Measurements from ENCODE around the gene TUBG2. TPM values are rescaled to one million over a fixed set of nuclear protein-coding genes. Genes with fewer than 3 reads are reported as not detected.

The TUBG2 gene
- total RNA-seq, 1 donor from 2014 or later = 16.8 TPM

DNA sequence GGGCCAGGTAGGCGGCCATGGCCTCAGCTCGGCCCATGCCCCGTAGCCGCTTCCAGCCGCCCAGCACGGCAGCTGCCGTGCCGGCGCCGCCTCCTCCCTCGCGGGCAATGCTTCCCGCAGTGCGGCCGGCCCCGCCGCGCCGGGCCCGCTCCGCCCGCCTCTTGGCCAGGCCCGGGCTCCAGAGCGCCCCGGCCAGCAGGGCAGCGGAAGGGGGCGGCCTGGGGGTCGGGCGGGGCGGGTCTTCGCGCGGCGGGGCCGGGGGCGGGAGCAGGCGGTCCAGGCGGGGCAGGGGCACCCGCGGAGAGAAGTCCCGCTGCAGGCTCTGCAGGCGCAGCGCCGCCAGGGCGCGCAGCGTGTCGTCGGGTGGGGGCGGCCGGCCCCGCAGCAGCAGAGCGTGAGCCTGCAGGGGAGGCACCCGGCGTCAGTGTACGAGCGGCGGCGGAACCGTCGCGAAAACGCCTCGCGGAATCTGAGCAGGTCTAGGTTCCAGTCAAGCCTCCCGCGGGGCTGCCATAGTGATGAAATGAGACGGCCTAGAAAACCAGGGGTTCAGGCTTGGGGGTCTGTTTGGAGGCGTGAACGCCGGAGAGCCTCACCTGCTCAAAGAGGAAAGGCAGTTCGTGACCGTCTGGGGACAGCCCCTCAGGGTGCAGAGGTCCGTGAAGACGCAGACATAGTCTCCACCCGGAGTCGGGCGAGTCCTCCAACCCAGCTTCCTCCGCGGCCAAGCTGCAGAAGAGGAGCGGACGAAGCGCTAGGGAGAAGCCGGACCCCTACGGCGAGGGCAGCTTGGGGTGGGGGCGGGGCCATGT is 11.1 kb downstream of the TUBG2 start:
- DNase-seq (no peak), ATAC-seq (no peak)
- H3K27me3 ChIP-seq (ENCODE audit: low read depth) = peaks cover under 1% of the 10 kb centered on the region
- TF ChIP-seq, protein P1, sequence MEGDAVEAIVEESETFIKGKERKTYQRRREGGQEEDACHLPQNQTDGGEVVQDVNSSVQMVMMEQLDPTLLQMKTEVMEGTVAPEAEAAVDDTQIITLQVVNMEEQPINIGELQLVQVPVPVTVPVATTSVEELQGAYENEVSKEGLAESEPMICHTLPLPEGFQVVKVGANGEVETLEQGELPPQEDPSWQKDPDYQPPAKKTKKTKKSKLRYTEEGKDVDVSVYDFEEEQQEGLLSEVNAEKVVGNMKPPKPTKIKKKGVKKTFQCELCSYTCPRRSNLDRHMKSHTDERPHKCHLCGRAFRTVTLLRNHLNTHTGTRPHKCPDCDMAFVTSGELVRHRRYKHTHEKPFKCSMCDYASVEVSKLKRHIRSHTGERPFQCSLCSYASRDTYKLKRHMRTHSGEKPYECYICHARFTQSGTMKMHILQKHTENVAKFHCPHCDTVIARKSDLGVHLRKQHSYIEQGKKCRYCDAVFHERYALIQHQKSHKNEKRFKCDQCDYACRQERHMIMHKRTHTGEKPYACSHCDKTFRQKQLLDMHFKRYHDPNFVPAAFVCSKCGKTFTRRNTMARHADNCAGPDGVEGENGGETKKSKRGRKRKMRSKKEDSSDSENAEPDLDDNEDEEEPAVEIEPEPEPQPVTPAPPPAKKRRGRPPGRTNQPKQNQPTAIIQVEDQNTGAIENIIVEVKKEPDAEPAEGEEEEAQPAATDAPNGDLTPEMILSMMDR (IDR thresholded peaks at IDR 0.05) = no peak
- H3K27ac ChIP-seq = no peak overlapping the region
- H3K36me3 ChIP-seq = peaks cover 74% of the 10 kb centered on the region
- intact Hi-C loops (cut with DNase I) = no loop called here
- H3K9me3 ChIP-seq = no peaks in the 10 kb centered on the region
- H3K4me3 ChIP-seq = peak overlapping the region; percentile 31
- H3K4me1 ChIP-seq = peaks cover 67% of the 10 kb centered on the region

DNA sequence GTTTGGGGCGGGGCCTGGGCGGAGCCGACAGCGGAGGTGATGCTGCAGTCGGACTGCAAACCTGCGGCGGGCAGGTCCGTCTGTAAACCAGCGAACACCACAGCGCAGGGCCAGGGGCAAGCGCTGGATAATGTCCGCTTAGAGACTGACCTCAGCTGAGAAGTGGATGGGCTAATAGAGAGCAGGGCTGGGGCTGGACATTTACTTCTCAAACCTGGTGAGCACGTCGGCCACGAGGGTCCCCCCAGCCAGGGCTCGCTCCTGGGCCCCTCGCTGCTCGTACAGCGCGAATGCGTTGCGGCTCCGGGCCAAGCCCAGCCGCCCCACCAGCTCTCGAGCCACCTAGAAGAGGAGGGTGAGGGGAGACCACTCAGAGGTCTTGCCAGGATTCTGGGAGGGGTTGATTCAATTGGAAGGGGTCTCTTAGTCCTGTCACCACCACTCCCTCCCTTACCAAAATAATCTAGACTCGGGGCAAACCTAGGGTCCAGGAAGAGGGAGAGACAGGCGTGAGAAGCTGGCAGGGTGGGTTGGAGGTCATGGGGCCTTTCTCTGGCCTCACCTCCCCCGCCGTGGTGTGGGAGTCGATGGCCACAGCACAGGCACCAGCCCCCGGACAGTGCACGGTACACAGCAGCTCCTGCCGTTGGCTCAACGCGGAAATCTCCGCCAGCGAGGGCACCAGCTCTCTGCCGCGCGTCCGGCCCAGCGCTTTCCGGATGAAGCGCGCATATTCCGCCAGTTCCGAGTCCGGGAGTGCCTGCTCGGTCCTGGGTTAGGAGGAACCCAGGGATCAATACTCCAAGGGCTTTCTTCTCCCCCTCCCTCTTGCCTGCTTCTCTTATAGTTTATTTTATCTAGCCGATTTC is 11.9 kb downstream of the TUBG2 start:
- Histone ChIP-seq H3K36me3 (peaks cover 74% of the 10 kb centered on the region), H3K4me3 (peak overlapping the region; percentile 31), H3K4me1 (peaks cover 73% of the 10 kb centered on the region), H3K27ac (no peak overlapping the region), H3K9me3 (no peaks in the 10 kb centered on the region), H3K27me3 (ENCODE audit: low read depth) (peaks cover 9% of the 10 kb centered on the region)
- no peak for DNase-seq
- ATAC-seq = no peak
- TF ChIP-seq, protein P1 (IDR thresholded peaks at IDR 0.05) = no peak
- intact Hi-C loops (cut with DNase I) = no loop called here

DNA sequence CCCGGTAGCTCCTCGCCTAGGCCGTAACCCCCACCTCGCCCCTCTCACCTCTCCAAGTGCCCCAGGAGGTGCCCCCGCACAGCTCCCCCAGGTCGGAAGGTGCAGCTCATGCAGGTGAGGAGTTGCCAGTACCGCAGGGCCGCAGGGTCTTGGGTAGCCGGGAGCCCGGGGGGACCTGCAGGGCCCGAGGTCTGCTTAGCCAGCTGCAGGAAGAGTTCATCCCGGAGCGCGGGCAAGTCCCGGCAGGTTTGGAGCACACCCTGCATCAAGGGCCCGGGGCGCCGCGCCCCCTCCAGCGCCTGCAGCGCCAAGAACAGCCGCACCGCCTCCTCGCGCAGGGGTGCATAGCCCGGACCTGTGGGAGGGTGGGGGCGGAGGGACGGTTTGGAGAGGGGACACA is 13.0 kb downstream of the TUBG2 start:
- Histone ChIP-seq H3K27me3 (ENCODE audit: low read depth) (peaks cover 13% of the 10 kb centered on the region), H3K27ac (no peak overlapping the region), H3K4me1 (peaks cover 71% of the 10 kb centered on the region), H3K4me3 (no peak overlapping the region), H3K9me3 (no peaks in the 10 kb centered on the region), H3K36me3 (peaks cover 65% of the 10 kb centered on the region)
- ATAC-seq (no peak), DNase-seq (no peak)
- intact Hi-C loops (cut with DNase I) = no loop called here
- TF ChIP-seq, protein P1 (IDR thresholded peaks at IDR 0.05) = no peak

DNA sequence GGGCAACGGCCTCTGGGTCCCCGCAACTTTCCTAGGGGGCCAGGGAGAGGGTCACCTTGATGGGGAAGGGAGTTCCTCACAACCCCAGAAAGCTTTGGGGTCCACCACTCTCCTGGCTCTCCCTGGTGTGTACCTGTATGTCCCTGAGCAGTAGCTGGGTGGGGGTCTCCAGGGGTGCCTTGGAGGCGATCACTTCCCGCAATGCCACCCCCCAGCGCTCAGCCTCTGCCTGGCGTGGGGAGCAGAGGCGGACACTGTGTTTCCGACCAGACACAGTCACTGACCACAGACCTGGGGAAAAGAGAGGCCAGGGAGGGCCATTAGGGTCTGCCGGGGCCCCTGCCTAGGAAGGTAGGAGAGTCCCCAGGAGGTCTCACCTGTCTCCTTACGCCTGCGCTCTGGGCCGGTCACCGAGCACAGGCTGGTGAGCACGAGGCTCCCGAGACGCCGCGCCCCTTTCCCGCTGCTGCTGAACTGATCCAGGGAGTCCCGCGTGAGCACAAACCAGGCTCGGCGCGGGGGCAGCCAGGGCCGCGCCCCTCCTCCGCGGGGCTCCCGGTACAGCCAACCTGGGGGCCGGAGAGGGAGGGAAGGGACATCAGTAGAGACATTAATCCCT is 14.3 kb downstream of the TUBG2 start:
- Histone ChIP-seq H3K27ac (peak overlapping the region; percentile 85), H3K9me3 (no peaks in the 10 kb centered on the region), H3K36me3 (peaks cover 52% of the 10 kb centered on the region), H3K4me1 (peaks cover 66% of the 10 kb centered on the region), H3K4me3 (peak overlapping the region; percentile 95), H3K27me3 (ENCODE audit: low read depth) (peaks cover 13% of the 10 kb centered on the region)
- DNase-seq (no peak), ATAC-seq (no peak)
- TF ChIP-seq, protein P1 (IDR thresholded peaks at IDR 0.05) = no peak
- intact Hi-C loops (cut with DNase I) = no loop called here
